NCI-H1417 (cell line): ENCODE results near the gene CREBZF.

Source experiments
- DNase-seq, 3 experiments: peaks; one replicate each; lab custom pipeline; 2025; lab: John Stamatoyannopoulos, UW

The CREBZF gene, protein sequence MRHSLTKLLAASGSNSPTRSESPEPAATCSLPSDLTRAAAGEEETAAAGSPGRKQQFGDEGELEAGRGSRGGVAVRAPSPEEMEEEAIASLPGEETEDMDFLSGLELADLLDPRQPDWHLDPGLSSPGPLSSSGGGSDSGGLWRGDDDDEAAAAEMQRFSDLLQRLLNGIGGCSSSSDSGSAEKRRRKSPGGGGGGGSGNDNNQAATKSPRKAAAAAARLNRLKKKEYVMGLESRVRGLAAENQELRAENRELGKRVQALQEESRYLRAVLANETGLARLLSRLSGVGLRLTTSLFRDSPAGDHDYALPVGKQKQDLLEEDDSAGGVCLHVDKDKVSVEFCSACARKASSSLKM

DNA sequence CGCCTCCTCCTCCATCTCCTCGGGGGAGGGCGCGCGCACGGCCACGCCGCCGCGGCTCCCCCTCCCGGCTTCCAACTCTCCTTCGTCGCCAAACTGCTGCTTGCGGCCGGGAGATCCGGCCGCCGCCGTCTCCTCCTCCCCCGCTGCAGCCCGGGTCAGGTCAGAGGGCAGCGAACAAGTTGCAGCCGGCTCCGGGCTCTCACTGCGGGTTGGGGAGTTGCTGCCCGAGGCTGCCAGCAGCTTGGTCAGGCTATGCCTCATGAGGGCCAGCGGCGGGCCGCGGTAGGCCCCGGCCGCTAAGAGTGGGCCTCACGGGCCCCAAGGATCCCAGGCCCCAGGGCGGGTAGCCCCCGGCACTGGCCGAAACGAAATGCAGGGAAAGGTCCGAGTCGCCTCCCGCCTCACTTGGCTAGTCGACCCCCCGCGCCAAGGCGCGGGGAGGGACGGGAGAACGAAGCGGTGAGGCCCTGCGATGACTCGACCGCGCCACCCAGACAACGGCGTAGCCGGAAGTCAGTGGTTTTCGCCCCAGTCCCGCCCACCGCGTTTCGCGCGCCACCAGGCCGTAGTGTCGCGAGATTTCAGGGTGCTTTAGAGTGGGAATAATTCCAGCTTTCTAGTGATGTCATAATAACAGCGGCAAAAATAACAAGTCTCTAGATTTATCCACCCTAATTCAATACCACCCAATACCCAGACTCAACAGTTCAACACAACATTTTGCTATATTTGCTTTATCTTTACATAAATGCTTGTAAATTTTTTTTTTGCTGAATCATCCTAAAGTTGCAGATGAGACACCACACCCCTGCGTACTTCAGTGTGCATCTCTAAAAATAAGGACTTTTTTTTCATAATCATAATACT lies at the start of gene CREBZF:
TSS of gene CREBZF (minus strand) at position 515 of the 867 bp plus-strand sequence. CDS start at position 261, 254 bp downstream.
- DNase-seq = peak; percentile 97 to 98 (median 98)

DNA sequence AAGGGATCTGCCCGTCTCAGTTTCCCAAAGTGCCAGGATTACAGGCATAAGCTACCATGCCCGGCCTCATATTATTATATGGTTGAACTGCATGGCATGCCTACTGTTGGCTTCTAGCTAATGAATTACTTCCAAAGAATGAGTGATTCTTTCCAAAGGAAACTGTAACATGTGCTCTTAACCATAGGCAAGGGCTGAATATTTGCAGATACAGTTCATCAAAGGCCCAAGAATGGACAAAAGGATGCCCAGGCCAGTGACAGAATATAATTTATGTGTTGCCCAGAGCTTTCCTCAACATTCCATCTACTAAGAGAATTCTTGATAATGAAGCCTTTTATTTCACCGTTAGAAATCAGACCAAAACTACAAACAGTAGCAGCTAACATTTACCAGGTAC lies 48.0 kb upstream of the CREBZF start:
- no peak for DNase-seq

DNA sequence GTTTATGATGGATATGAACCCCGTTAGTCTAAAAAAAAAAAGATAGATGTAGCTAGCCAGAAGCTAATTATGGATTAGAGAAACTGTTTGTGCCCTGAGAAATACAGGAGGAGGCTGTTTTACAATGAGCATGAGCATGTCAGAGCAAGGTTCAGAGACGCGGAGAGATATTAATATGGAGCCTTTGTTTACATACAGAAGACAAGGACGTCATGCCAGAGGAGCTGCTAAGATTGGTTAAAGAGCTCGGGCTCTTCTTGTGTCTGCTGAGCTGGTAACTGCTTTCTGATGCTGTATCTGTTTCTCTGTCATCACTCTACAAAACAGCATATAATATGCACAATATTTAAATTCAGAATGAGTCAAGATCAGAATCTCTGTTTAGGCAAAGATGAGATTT lies 46.0 kb upstream of the CREBZF start:
- DNase-seq = no peak

GRCh38 chr11:85709941-85710702 lies 45.2 kb upstream of the CREBZF start:
- DNase-seq = no peak

DNA sequence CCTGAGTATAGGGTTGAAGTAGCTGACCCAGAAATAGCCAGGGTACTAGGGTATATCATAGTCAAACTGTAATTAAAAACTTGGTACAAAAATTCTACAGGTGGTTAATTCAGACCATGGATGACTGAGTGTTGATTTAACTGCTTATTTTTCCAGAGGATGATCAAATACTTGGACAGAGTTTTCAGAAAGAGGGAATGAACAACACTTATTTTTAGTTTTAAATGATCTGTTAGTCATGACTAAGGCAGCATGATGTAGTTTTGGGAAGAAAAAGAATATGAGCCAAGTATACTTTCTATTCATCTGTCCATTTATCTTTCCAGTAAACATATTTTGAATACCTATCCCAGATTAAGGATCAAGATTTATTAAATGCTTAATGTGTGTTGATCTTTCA lies 40.9 kb upstream of the CREBZF start:
- DNase-seq = no peak

- DNase-seq = no peak
Observed at GRCh38 chr11:85704967-85705366, 40.0 kb upstream of the CREBZF start.

DNA sequence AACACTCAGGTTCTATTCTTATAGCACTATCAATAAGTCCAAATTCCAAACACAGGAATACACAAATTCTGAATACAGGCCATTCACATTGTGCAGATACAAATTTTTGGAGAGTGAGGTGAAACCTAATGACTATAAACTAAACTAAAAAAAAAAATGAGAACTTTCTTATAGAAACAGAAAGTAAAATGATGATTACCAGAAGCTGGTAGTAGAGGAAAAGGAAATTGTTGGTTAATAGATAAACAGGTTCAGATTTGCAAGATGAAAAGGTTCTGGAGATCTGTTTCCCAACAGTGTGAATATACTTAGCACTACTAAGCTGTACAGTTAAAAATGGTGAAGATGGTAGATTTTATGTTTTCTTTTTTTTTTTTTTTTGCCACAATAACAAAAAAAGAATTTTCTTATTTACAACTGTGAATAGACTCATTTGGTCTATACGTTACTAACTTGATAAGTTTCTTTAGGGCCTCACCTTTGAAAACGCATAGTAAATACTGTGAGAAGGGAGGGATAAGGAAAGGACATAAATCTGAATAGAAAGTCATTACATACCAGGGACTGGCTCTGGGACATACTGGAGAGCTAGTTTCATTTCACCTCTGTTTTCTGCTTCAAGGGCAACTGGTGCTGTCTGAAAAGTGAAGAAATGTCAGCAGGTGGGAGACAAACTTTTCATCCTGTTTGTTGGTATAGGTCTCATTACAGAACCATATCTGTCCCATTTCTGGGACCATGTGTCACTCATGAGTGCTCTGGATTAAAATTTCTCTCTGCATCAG lies 35.2 kb upstream of the CREBZF start:
- DNase-seq = no peak

- DNase-seq = no peak
Observed at GRCh38 chr11:85698195-85698594, 33.3 kb upstream of the CREBZF start.

GRCh38 chr11:85697747-85698146 lies 32.8 kb upstream of the CREBZF start:
- no peak for DNase-seq

- no peak for DNase-seq
Observed at GRCh38 chr11:85695546-85695945, 30.6 kb upstream of the CREBZF start.

DNA sequence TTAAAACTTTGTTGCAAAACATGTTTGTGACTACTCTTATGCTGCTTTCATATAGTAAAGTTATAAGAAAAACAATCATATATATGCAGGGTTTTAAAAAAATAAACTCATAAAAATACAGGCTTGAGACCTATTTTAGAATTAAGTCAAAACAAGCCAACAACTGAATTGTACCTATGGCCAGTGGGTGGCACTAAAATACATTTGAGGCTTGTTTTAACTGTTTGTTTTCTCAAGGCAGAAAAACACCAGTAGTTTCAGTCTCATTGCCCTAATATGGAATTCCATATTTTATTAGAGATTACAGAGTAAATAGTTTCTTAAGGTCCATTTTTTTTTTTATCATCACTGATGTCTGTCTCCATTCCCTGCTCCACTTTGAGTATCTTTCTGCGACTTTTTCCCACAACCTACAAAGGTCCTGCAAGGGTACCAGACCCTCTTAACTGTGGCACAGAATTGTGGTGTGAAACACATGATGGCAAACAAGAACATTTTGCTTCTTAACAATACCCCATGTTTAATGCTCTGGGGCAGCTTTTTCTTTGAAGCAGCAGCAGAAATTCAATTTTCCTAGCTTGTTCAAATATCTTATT lies 29.6 kb upstream of the CREBZF start:
- peak in 2 of 3 experiments; percentile 26 to 50 for DNase-seq

- DNase-seq = peak; percentile 77 to 95 (median 89)
Observed at GRCh38 chr11:85685820-85686459, 21.0 kb upstream of the CREBZF start, which contains the start of gene CCDC89. Gene CCDC89, minus strand, starts transcription at chr11:85686195. Its CDS starts 65 bp downstream, at chr11:85686130.

DNA sequence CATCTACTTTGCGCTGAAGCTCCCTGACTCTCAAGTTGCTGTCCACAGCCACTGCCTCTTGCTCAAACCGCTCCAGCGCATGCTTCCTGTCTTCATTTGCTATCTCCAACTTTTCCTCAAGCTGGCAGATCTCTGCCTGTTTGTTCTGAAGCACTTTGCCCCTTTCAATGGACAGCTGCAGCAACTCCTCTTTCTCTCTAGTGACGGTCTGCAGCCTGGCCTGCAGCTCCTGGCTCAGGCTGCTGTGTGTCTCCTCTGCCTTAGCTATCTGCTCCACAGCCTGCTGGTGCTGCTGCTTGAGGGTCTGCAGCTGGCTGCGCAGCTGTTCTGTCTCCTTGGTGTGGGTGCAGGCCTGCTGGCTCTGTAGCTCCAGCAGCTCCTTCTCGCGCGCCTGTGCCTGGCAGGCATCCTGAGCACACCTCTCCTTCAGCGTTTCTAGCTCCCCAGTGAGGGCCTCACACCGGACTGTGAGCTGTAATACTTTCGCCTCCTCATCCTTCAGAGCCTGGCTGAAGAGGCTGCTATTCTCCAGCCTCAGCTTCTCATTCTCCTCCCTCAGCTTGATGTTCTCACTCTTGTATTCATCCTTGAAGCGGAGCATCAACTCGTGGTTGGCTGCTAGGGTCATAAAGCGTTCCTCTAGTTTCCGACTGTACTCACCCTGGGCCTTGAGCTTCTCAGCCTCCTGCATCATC lies 20.3 kb upstream of the CREBZF start:
- peak; percentile 56 to 79 (median 58) for DNase-seq

DNA sequence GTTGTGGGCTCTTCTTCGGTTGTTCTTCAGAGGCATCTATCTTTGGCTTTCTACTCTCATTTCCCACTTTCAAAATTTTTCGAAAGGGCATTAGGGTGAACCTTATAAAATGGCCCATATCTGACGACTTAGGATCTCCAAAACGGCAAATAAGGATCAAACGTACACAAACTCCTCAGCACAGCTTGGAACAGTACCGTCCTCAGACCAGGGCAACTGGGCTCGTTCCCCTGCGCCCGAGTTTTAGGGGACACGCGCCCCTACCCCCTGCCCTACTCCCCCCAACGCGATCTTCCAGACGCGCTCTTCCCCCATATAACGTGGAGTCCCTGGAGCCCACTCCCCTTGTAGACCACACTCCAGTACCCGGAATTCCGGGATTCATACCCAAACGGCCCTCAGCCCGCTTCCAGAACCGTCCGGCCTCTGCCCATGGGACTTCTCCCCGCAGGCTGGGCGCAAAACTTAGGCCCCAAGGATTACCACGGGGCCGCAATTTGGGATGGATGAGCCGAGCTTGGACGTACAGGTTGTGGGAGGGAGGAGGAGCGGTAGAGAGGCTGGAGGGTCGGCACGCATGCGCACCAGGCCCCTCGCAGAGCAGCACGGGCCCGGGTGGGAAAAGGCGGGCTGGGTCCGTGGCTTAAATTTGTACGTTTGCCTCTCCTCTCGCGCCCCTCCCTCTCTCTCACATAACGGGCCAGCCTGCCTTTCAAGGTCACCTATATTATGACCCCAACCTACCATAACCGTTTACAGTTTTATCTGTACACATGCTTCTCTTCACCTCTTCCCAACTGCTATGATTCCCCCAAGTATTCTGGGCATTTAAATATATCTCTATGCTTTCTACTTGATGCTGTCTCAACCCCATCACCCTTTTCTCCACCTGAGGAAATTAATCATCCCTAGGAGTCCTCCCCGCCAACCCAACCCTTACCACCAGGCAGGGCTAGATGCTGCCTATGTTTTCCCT lies 17.7 kb upstream of the CREBZF start:
- peak in 1 of 3 experiments; percentile 44 for DNase-seq

GRCh38 chr11:85680897-85681296 lies 16.0 kb upstream of the CREBZF start:
- DNase-seq = no peak

GRCh38 chr11:85679576-85679975 lies 14.6 kb upstream of the CREBZF start:
- no peak for DNase-seq

DNA sequence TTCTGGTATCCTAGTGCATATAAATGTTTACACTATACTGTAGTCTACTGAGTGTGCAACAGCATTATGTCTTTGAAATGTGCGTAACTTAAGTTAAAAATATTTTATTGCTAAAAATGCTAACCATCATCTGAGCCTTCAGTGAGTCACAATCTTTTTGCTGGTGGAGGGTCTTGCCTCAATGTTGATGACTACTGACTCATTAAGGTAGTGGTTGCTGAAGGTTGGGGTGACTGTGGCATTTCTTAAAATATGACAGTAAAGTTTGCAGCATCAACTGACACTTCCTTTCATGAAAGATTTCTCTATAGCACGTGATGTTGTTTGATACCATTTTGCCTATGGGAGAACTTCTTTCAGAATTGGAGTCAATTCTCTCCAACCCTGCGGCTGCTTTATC lies 8.5 kb upstream of the CREBZF start:
- no peak for DNase-seq

DNA sequence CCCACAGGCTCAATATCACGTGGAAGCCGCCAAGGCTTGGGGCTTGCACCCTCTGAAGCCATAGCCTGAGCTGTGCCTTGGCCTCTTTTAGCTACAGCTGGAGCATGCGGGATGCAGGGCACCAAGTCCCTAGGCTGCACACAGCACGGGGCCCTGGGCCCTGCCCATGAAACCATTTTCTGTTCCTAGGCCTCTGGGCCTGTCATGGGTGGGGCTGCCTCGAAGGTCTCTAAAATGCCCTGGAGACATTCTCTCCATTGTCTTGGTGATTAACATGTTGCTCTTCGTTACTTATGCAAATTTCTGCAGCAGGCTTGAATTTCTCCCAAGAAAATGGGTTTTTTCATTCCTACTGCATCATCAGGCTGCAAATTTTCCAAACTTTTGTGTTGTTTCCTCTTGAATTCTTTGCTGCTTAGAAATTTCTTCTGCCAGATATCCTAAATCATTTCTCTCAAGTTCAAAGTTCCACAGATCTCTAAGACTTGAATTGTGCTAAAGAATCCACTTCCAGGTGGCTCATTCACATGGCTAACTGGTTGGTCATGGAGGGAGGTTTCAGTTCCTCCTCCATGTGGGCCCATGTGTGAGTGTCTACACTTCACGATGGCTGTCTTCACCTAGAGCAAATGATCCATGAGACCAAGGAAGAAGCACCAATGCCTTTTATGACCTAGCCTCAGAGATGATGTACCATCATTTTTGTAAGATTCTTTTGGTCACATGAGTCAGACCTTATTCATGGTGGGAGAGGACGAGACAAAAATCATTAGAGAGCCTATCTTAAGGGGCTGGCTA lies 7.4 kb upstream of the CREBZF start:
- DNase-seq = no peak
